Chondrocyte (in vitro differentiated cells): ENCODE data around the gene SMPDL3B. TPM values are rescaled to one million over a fixed set of nuclear protein-coding genes. Genes with fewer than 3 reads are reported as not detected.

Source experiments
- DNase-seq: peaks from one replicate; pipeline ENCODE4 v3.0.0; 2021; ENCODE audit warnings: mixed read lengths, low spot score
- H3K27ac Mint-ChIP-seq: one replicate; pipeline ENCODE4 v1.8.0; 2021; ENCODE audit warnings: mild to moderate bottlenecking, moderate library complexity, mixed read lengths; ENCODE audit not compliant: unreplicated experiment
- H3K27me3 Mint-ChIP-seq: 2 replicates; pipeline ENCODE4 v1.8.0; 2021; ENCODE audit warnings: low read depth, mixed read lengths
- H3K36me3 Mint-ChIP-seq: 2 replicates; pipeline ENCODE4 v1.8.0; 2021; ENCODE audit warnings: low read depth, mixed read lengths
- H3K4me1 Mint-ChIP-seq: 2 replicates; pipeline ENCODE4 v1.8.0; 2021; ENCODE audit warnings: low read depth, mild to moderate bottlenecking, mixed read lengths
- H3K4me3 Mint-ChIP-seq: one replicate; pipeline ENCODE4 v1.8.0; 2021; ENCODE audit warnings: mild to moderate bottlenecking, moderate library complexity, mixed read lengths; ENCODE audit not compliant: unreplicated experiment
- H3K9me3 Mint-ChIP-seq: 2 replicates; pipeline ENCODE4 v1.8.0; 2021; ENCODE audit warnings: low read depth, mixed read lengths
- long read RNA-seq: library from polyadenylated mRNA; stranded (forward); transcript quantifications from one replicate; pipeline ENCODE4 v2.0.0, GENCODE V29; 2021
- total RNA-seq: library from RNA; stranded (reverse); gene quantifications from 3 replicates; pipeline ENCODE4 v1.2.1, GENCODE V29; 2021
- TF ChIP-seq, protein P1 (sequence below): fragments of 200-600 bp; sonication (generic); IDR thresholded peaks from 2 replicates; pipeline ENCODE4 v1.5.0; 2021; ENCODE audit warnings: antibody characterized with exemption, mild to moderate bottlenecking, moderate library complexity

SMPDL3B gene, protein sequence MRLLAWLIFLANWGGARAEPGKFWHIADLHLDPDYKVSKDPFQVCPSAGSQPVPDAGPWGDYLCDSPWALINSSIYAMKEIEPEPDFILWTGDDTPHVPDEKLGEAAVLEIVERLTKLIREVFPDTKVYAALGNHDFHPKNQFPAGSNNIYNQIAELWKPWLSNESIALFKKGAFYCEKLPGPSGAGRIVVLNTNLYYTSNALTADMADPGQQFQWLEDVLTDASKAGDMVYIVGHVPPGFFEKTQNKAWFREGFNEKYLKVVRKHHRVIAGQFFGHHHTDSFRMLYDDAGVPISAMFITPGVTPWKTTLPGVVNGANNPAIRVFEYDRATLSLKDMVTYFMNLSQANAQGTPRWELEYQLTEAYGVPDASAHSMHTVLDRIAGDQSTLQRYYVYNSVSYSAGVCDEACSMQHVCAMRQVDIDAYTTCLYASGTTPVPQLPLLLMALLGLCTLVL
- total RNA-seq = 0.15 to 0.21 TPM in 2 of 3 replicates, not detected in the other
- long read RNA-seq = 0 reads

DNA sequence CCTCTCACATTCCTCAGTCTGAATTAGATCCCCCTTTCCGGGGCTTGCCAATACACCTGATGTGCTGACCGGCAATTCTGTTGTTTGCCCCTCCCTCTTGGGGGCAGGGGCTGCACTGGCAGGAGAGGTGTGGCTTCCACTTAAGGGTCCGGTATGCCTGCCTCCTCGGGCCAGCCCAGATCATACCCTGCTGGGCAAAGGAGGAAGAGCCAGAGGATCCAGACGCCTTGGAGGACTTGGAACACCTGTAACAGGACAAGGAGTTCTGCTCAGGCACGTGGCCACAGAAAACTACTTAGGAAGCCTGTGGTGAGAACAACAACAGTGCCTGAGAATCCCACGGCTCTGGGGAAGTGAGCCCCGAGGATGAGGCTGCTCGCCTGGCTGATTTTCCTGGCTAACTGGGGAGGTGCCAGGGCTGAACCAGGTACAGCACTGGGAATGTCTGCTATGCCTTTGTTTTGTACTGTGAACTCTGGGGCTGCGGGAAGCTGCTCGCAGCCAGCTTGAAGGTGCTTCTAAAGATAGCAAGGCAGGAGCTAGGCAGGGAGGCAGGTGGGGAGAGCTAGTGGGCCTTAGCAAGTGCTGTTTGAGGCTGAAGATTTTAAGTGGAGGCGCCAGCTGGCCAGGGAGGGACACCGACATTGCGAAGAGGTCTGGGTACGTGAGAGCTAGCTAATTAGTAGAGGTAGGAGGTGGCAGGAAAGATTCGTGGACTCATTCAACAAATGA is at the start of gene SMPDL3B:
Gene SMPDL3B, plus strand, starts transcription at position 183 of the 732 bp plus-strand sequence. Its CDS starts 184 bp downstream, at position 367.
- no peak for DNase-seq
- TF ChIP-seq, protein P1, sequence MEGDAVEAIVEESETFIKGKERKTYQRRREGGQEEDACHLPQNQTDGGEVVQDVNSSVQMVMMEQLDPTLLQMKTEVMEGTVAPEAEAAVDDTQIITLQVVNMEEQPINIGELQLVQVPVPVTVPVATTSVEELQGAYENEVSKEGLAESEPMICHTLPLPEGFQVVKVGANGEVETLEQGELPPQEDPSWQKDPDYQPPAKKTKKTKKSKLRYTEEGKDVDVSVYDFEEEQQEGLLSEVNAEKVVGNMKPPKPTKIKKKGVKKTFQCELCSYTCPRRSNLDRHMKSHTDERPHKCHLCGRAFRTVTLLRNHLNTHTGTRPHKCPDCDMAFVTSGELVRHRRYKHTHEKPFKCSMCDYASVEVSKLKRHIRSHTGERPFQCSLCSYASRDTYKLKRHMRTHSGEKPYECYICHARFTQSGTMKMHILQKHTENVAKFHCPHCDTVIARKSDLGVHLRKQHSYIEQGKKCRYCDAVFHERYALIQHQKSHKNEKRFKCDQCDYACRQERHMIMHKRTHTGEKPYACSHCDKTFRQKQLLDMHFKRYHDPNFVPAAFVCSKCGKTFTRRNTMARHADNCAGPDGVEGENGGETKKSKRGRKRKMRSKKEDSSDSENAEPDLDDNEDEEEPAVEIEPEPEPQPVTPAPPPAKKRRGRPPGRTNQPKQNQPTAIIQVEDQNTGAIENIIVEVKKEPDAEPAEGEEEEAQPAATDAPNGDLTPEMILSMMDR = peak; percentile 24
- H3K9me3 Mint-ChIP-seq = no peaks in the 10 kb centered on the region
- peak within 1 kb of the TSS; percentile 14 for H3K4me3 Mint-ChIP-seq
- H3K4me1 Mint-ChIP-seq = peaks cover 16% of the 10 kb centered on the region
- peaks cover 12% of the 10 kb centered on the region for H3K27me3 Mint-ChIP-seq
- H3K27ac Mint-ChIP-seq = no peak within 1 kb of the TSS
- no peaks in the 10 kb centered on the region for H3K36me3 Mint-ChIP-seq

DNA sequence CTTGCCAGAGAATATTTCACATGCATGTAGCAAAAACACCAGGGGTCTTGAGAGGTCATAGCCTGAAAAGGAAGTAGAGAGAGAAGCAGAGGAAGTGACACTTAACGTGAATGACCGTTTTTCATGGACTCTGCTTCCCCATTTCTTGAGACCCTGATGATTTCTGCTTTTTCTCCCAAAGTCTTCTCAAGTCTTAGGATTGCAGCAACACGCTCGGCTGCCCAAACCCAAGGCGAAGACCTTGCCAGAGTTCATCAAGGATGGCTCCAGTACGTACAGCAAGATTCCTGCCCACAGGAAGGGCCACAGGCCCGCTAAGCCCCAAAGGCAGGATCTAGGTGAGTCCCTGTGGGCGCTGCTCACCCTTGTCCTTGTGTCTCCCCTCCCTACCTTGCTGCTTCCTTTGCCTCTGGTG is 49.7 kb upstream of the SMPDL3B start:
- H3K4me1 Mint-ChIP-seq = no peaks in the 10 kb centered on the region
- peaks cover 2% of the 10 kb centered on the region for H3K36me3 Mint-ChIP-seq
- no peaks in the 10 kb centered on the region for H3K9me3 Mint-ChIP-seq
- H3K27ac Mint-ChIP-seq = no peak overlapping the region
- no peak overlapping the region for H3K4me3 Mint-ChIP-seq
- H3K27me3 Mint-ChIP-seq = no peaks in the 10 kb centered on the region
- TF ChIP-seq, protein P1 = no peak
- DNase-seq = peak; percentile 46

DNA sequence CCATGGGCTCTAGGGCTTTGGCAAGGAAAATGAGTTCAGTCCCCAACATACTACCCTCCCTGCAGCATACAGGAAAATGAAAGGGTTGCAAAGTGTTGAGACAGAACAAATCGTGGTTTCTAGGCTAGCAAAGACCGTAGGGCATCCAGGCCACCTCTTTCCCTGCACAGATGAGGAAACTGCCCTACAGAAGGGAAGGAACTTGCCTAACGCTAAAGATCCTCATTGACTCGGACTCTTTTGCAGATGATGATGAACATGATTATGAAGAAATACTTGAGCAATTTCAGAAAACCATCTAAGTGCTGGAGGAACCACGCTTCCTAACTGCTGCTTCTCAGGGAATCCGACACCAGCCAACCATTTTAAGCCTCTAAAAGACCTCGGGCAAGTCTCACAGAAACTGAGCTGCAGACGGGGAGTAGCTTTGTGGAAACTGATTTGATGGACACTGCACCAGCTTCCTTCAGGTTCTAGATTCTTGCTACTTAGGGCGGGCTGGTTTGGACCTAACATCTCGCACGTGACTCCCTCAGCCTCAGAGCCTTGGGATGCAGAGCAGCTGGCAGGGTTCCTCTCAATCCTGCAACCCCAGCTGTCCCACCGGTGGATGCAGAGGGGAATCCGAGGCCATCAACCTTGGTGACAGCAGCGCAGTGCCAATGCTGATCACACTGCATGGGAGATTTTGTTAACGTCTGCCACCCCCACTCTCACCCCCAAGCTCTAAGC is 49.0 kb upstream of the SMPDL3B start:
- DNase-seq = no peak
- no peak overlapping the region for H3K4me3 Mint-ChIP-seq
- H3K9me3 Mint-ChIP-seq = no peaks in the 10 kb centered on the region
- TF ChIP-seq, protein P1 = no peak
- H3K4me1 Mint-ChIP-seq = no peaks in the 10 kb centered on the region
- H3K36me3 Mint-ChIP-seq = peaks cover 4% of the 10 kb centered on the region
- H3K27me3 Mint-ChIP-seq = no peaks in the 10 kb centered on the region
- H3K27ac Mint-ChIP-seq = no peak overlapping the region

DNA sequence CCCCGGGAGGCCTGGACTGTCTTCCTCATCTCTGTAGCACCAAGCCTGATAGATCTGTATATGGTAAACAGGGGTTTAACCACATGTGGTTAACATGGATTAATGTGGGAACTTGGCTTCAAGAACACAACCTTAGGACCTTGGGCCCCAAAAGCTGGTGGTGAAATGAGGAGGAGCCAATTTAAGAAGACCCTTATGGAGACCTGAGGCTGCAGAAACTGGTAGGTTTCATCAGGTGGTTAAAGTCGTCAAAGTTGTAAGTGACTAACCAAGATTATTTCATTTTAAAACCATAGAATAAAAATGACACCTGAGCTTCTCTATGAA is 48.5 kb upstream of the SMPDL3B start:
- Mint-ChIP-seq H3K27me3 (no peaks in the 10 kb centered on the region), H3K9me3 (no peaks in the 10 kb centered on the region), H3K36me3 (peaks cover 9% of the 10 kb centered on the region), H3K27ac (no peak overlapping the region), H3K4me1 (no peaks in the 10 kb centered on the region), H3K4me3 (no peak overlapping the region)
- no peak for DNase-seq
- TF ChIP-seq, protein P1 = no peak

DNA sequence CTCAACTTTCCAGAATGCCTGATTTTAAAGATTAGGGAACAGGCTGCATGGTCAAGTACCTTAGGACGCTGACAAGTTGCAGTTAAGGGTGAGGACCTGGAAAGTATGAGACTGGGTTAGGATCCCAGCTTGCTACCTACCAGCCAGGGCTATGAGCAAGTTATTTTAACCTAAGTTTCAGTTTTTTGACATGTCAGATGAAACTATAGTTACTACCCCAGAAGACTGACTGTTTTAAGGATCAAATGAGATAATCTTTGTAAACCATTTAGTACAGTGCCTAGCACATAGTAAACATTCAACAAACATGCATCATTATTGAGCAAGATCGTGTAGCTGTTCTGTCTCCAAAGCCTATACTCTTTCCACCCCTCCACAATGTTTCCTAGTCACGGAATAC is 48.1 kb upstream of the SMPDL3B start:
- Mint-ChIP-seq H3K27me3 (no peaks in the 10 kb centered on the region), H3K27ac (no peak overlapping the region), H3K4me3 (no peak overlapping the region), H3K9me3 (no peaks in the 10 kb centered on the region), H3K4me1 (no peaks in the 10 kb centered on the region), H3K36me3 (peaks cover 10% of the 10 kb centered on the region)
- DNase-seq = no peak
- TF ChIP-seq, protein P1 = no peak
